K562 (cell line): ENCODE data around the gene PMFBP1. TPM values are rescaled to one million over a fixed set of nuclear protein-coding genes. Genes with fewer than 3 reads are reported as not detected.

Experiments
- ATAC-seq: fragments of 200-7000 bp; cut with Tn5 transposase; 3 replicates; pipeline ENCODE4 v1.9.1; 2020; ENCODE audit warnings: moderate library complexity
- BruUV-seq: library from RNA; stranded (reverse); fragments of 400-500 nt; replicated peaks from 2 replicates; lab custom pipeline; 2021; lab: Mats Ljungman, UMichigan
- CTCF ChIA-PET: fragments of 300-600 bp; formaldehyde crosslinking; extraction: SDS; loops from one replicate; lab custom pipeline; 2021; ENCODE audit warnings: low intra/inter-chr PET ratio; lab: Yijun Ruan, JAX
- POLR2A ChIA-PET: fragments of 300-600, 350-650 bp; sonication (Branson Sonifier 250); formaldehyde crosslinking; extraction: SDS; loops from one replicate; lab custom pipeline; 2021; ENCODE audit warnings: antibody characterized with exemption, inconsistent platforms; lab: Yijun Ruan, JAX
- DNase-seq, 4 experiments: peaks; one replicate each; pipeline versions ENCODE4 v3.0.0 to v3.0.0-alpha.2; 2011 to 2018; ENCODE audit warnings: low spot score in 3 of 4, mixed read lengths in 3 of 4; ENCODE audit errors: extremely low read depth in 1 of 4
- FAIRE-seq: peaks from 2 replicates; lab custom pipeline; 2011; peaks lifted over from hg19 to GRCh38; lab: Jason Lieb, UNC
- H2AFZ ChIP-seq: 2 replicates; pipeline ENCODE4 v1.6.0; 2011; ENCODE audit warnings: low read depth, low read length, control low read depth, inconsistent platforms
- H3K27ac ChIP-seq: fragments of 200-600 bp; 3 replicates; pipeline ENCODE4 v1.8.0; 2011; ENCODE audit warnings: low read depth, mild to moderate bottlenecking, control low read depth, inconsistent platforms, low read length, moderate library complexity, mixed read lengths; ENCODE audit errors: extremely low read depth
- H3K27me3 ChIP-seq, 2 experiments: fragments of 300-600 bp in 1 of 2; 2 replicates in 1 of 2; 3 replicates in 1 of 2; pipeline versions ENCODE4 v1.6.0 to v1.8.0; 2011; ENCODE audit warnings: inconsistent platforms in 2 of 2, low read length in 2 of 2, mild to moderate bottlenecking in 1 of 2, mixed read lengths in 1 of 2, moderate library complexity in 1 of 2; ENCODE audit not compliant: control insufficient read depth in 2 of 2, insufficient read depth in 2 of 2
- H3K36me3 ChIP-seq: fragments of 300-600 bp; 3 replicates; pipeline ENCODE4 v1.8.0; 2011; ENCODE audit warnings: mild to moderate bottlenecking, low read length, inconsistent platforms; ENCODE audit not compliant: control insufficient read depth, insufficient read depth
- H3K4me1 ChIP-seq, 2 experiments: fragments of 200-600 bp in 1 of 2; replicated peaks in 1 of 2; 2 replicates in 1 of 2; 3 replicates in 1 of 2; pipeline versions ENCODE4 v1.5.1 to v1.8.0; 2011; ENCODE audit warnings: inconsistent platforms in 2 of 2, low read length in 2 of 2, mild to moderate bottlenecking in 1 of 2, mixed read lengths in 1 of 2, moderate library complexity in 1 of 2; ENCODE audit not compliant: control insufficient read depth in 2 of 2, insufficient read depth in 2 of 2
- H3K4me2 ChIP-seq: 2 replicates; pipeline ENCODE4 v1.6.1; 2011; ENCODE audit warnings: low read length, control low read depth, inconsistent platforms, mixed read lengths; ENCODE audit not compliant: insufficient read depth
- H3K4me3 ChIP-seq: fragments of 200-600 bp; sonication (generic), shearing (Covaris generic); 2 replicates; pipeline ENCODE4 v1.5.1; 2016; ENCODE audit warnings: control low read depth, inconsistent platforms
- H3K79me2 ChIP-seq: fragments of 200-600 bp; 3 replicates; pipeline ENCODE4 v1.8.0; 2011; ENCODE audit warnings: low read length, inconsistent platforms; ENCODE audit not compliant: control insufficient read depth, insufficient read depth
- H3K9ac ChIP-seq, 2 experiments: 2 replicates each; pipeline versions ENCODE4 v1.6.0 to v1.6.1; 2011; ENCODE audit warnings: low read depth in 2 of 2, low read length in 2 of 2, control low read depth in 1 of 2, inconsistent platforms in 1 of 2, mild to moderate bottlenecking in 1 of 2, mixed read lengths in 1 of 2; ENCODE audit not compliant: insufficient read depth in 1 of 2
- H3K9me1 ChIP-seq: one replicate; pipeline ENCODE4 v1.6.0; 2011; ENCODE audit warnings: inconsistent platforms, mild to moderate bottlenecking, low read length, moderate library complexity; ENCODE audit not compliant: control insufficient read depth, insufficient read depth
- H3K9me3 ChIP-seq: replicated peaks from 2 replicates; pipeline ENCODE4 v1.5.1; 2011; ENCODE audit warnings: low read depth, low read length, inconsistent platforms; ENCODE audit not compliant: control insufficient read depth, insufficient read depth
- H4K20me1 ChIP-seq: replicated peaks from 2 replicates; pipeline ENCODE4 v1.6.1; 2011; ENCODE audit warnings: low read length, inconsistent platforms, mixed read lengths; ENCODE audit not compliant: control insufficient read depth, insufficient read depth
- BCOR ChIP-seq: fragments of 450-650 bp; IDR thresholded peaks from 2 replicates; pipeline ENCODE4 v1.6.1; 2016
- GTF2A2 ChIP-seq: IDR thresholded peaks from 2 replicates; pipeline ENCODE4 v1.6.1; 2016; ENCODE audit warnings: mild to moderate bottlenecking, missing genetic modification characterization, missing compliant biosample characterization
- POLR2H ChIP-seq: IDR thresholded peaks from 2 replicates; pipeline ENCODE4 v1.6.1; 2016; ENCODE audit warnings: missing genetic modification characterization, low read depth, mild to moderate bottlenecking, control low read depth, missing compliant biosample characterization, moderate library complexity
- RAD21 ChIP-seq, 2 experiments: fragments of 250-450 bp in 1 of 2; fragments of 450-650 bp in 1 of 2; sonication (Bioruptor Pico) in 1 of 2; formaldehyde crosslinking in 1 of 2; IDR thresholded peaks in 1 of 2; conservative IDR thresholded peaks in 1 of 2; 2 replicates each; pipeline versions ENCODE4 v1.4.0 to v1.8.0; 2020 to 2022; ENCODE audit warnings: mild to moderate bottlenecking in 2 of 2, moderate library complexity in 1 of 2
- SIX5 ChIP-seq, 2 experiments: IDR thresholded peaks; 2 replicates each; pipeline ENCODE4 v1.6.1; 2011; ENCODE audit warnings: low read length in 2 of 2, borderline replicate concordance in 1 of 2, low read depth in 1 of 2, mild to moderate bottlenecking in 1 of 2, moderate library complexity in 1 of 2; ENCODE audit not compliant: insufficient read depth in 1 of 2
- SRSF1 ChIP-seq: fragments of 200-400 bp; formaldehyde crosslinking; IDR thresholded peaks from 2 replicates; pipeline ENCODE4 v1.6.1; 2017; ENCODE audit warnings: mild to moderate bottlenecking, low read depth, low read length, moderate library complexity
- WGBS: fragments of 100-300 bp; shearing (Covaris generic); methylation state at CpG from one replicate; pipeline ENCODE4 v1.1.6; 2016; ENCODE audit warnings: low coverage, mixed read lengths; ENCODE audit not compliant: insufficient coverage; ENCODE audit errors: missing lambda C conversion rate; 5-methylcytosine and 5-hydroxymethylcytosine counted together
- in situ Hi-C: fragments of 300-500 bp; cut with MboI; formaldehyde crosslinking; loops from 4 replicates; pipeline ENCODE4 v1.15.0; 2018; ENCODE audit warnings: inconsistent platforms, mixed read lengths
- intact Hi-C: fragments of 100-400 bp; cut with micrococcal nuclease; formaldehyde crosslinking; loops from 2 replicates; pipeline ENCODE4 v1.14.2; 2022
- polyA plus RNA-seq, 8 experiments: library from polyadenylated mRNA; depleted of rRNA in 4 of 8; stranded (reverse) in 5 of 8; unstranded in 3 of 8; fragments of >200 nt; fragmentation: Nextera tagmentation in 2 of 8; fragmentation: Illumina TruSeq in 1 of 8; extraction: Ambion mirVana in 2 of 8; extraction: Trizol in 1 of 8; gene quantifications; 2 replicates each; pipeline versions ENCODE4 v1.2.1 to v1.2.3, GENCODE V29; 2011 to 2014; ENCODE audit warnings: inconsistent platforms in 1 of 8, missing spikeins in 1 of 8
- total RNA-seq, 7 experiments: library from RNA; depleted of rRNA in 6 of 7; stranded (reverse); fragments of >200 nt in 6 of 7; fragmentation: Illumina TruSeq in 2 of 7; extraction: Trizol in 2 of 7; gene quantifications; 2 replicates each; pipeline versions ENCODE4 v1.2.1 to v1.2.3, GENCODE V29; 2011 to 2021; ENCODE audit warnings: low replicate concordance in 1 of 7

The PMFBP1 gene
- total and polyA plus RNA-seq, 9 of the 15 experiments (the other 6 are each of a cell fraction or from before 2014, with no cell fraction given), result 0.13 to 0.91 (median 0.47) TPM

DNA sequence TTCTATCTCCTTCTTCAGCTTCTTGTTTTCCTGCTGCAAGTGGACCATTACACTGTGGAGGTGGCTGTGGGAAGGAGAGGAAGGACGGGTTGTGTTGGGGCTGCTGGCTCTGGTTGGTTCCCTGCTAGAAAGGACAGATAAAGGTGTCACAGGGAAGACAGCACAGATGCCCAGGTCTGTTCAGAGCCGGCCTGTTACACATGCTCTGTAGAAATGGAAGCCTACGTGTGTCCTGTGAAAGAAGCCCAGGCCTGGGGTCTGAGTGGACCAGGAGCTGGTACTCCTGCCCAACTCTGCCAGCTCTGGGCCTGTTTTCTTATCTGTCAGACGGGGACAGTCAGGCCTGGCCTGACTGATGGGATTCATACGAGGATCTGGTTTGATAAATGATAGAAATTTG lies 51.9 kb downstream of the PMFBP1 start:
- no peak for FAIRE-seq
- Histone ChIP-seq H3K27ac (no peak overlapping the region), H3K36me3 (no peaks in the 10 kb centered on the region), H3K9ac (no peak overlapping the region), H3K79me2 (no peaks in the 10 kb centered on the region), H3K9me1 (no peaks in the 10 kb centered on the region), H3K27me3 (peaks cover 3 to 17% of the 10 kb centered on the region in 2 experiments; a peak in 4 of 5 replicates), H3K9me3 (no peaks in the 10 kb centered on the region), H3K4me1 (no peaks in the 10 kb centered on the region), H3K4me3 (no peak overlapping the region), H4K20me1 (no peaks in the 10 kb centered on the region), H3K4me2 (no peak overlapping the region), H2AFZ (no peak overlapping the region)
- TF ChIP-seq BCOR, result no peak
- ATAC-seq, result no peak
- 10% methylated on average over 5 of the region's 5 CpGs for WGBS
- DNase-seq, result no peak
- no TSS peak for BruUV-seq
- POLR2A ChIA-PET, result no interaction called here
- intact Hi-C loops (no loop called here), in situ Hi-C loops (no loop called here)
- CTCF ChIA-PET, result no interaction called here

DNA sequence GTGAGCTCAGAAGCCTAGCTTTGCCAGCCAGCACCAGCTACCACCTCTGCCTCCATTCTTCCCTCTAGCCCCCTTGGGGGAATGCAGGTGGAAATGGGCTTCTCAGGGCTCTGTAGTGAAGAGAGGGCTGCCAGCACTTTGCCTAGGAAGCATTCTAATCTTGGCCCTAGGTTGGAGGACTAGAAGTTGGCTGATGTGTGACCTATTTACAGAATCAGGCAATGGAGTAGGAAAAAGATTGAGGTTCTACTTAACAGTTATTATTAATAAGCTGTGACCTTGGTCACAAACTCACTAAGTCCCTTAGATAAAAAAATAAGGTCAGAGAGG lies 58.4 kb downstream of the PMFBP1 start:
- DNase-seq, result no peak
- no peaks in the 10 kb centered on the region for H3K79me2 ChIP-seq
- no peak overlapping the region for H3K4me3 ChIP-seq
- H3K4me1 ChIP-seq, result peaks cover 4 to 16% of the 10 kb centered on the region in 2 experiments; a peak in 3 of 5 replicates
- TF ChIP-seq SIX5 (IDR thresholded peaks at IDR 0.05; ENCODE audit: borderline replicate concordance in 1 of 2, insufficient read depth in 1 of 2, low read depth in 1 of 2, low read length in 2 of 2) (no peak), SRSF1 (no peak), POLR2H (no peak), GTF2A2 (tag) (no peak), RAD21 (CRISPR knock-in tag; conservative IDR thresholded peaks at IDR 0.05 in 1 of 2, IDR thresholded peaks at IDR 0.05 in 1 of 2) (no peak)
- peaks cover 4% of the 10 kb centered on the region for H3K9me1 ChIP-seq
- in situ Hi-C loops (no loop called here), intact Hi-C loops (no loop called here)
- no TSS peak for BruUV-seq
- no peak for ATAC-seq
- no peak overlapping the region for H2AFZ ChIP-seq
- H3K9me3 ChIP-seq, result no peaks in the 10 kb centered on the region
- CTCF ChIA-PET, result no interaction called here
- peaks cover 40% of the 10 kb centered on the region; the same call in 2 of the 3 replicates for H3K36me3 ChIP-seq
- no peak overlapping the region for H3K9ac ChIP-seq
- H3K4me2 ChIP-seq, result no peak overlapping the region
- H3K27me3 ChIP-seq, result peaks cover 0 to 3% of the 10 kb centered on the region in 2 experiments; a peak in 1 of 5 replicates
- H3K27ac ChIP-seq, result no peak overlapping the region
- no peaks in the 10 kb centered on the region for H4K20me1 ChIP-seq
- FAIRE-seq, result no peak
- POLR2A ChIA-PET, result interaction anchor here (0.5 to 1.2 kb wide), 2 partner anchors 11 to 14 kb away, joined by 3 read pairs; no protein-coding TSS in a partner anchor
